DMS 273 (cell line): ENCODE results near the gene SUPT4H1.

Source experiments
- DNase-seq: peaks from one replicate; lab custom pipeline; 2025; ENCODE audit not compliant: unreplicated experiment; lab: John Stamatoyannopoulos, UW

SUPT4H1 gene

DNA sequence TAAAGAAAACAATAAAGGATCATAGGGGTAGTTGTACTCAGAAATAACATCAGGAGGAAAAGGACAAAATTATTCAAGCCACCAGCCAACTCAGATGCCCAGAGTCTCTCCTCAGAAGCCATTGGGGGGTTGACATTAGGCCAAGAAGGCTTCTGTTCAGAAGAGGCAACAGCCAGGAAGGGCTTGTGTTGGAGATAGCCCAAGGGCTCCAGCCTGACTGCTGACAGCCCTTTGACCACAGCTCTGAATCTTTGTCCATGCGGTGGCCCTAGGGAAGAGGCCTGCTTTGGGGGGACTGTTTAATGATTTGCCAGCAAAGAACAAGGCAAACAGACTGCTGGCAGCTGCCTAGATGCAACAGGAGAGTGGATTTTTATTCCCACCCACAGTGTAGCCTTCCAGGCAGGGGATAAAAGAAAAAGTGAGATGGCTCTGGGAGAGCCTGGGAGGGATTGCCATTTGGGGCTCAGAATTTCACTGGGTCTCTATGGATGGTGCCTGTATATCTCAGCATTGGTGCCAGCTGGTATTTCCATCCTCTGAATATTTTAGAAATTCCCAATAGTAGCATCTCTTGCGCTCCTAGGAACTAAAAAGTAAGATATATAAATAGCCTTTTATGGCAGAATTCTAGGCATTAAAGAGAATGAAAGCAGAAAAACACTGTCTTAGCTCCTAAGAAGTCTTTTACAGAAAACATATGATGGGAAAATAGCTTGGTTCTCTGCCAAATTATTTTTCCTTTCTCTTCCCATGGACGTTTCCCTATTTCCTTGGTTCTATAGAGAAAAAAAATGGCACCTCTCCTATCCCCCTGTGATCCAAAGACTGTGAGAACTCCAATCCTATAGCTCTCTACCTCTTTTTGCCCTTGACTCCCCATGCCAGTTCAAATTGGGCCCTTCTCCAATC, 29.4 kb upstream of the SUPT4H1 start:
- no peak for DNase-seq

DNA sequence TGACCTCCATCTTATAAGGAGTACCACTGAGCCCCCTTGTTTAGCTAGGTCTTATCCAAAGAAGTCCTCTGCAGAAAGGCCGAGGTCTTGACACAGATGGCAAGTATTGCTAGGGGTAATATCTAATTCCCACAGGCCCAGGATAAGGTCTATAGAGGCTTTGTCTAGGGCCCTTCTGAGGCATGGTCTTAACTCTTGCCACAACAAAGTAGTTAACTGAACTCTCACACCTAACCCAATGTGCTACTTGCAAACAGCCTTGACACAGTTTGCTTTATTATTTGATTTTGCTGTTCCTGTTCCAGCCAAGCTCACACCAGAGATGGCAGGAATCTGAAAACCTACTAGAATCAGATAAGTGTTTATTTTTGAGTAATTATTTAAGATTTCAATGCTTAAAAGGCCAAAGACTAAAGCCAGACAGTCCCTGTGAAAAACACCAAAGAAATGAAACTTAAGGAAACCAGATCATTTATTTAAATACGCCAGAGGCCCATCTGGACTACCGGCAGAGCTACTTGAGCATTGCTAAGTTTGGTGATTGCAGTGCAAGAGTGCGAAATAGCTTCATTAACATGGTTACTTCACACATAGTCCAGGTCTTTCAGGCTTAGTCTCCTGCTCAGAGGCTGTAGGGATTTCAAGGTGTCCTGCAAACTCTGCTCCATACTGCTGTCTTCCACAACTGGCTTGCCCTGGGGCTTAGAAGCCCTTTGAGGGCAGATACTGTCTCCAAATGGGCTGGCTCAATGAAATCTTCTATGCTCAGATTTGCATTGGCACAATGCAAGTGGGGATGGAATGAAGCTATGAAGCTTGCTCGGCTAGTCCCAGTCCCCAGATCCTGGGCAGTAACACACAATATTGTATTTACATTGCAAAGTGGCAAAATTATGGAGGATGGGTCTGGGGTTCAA, 28.5 kb upstream of the SUPT4H1 start:
- no peak for DNase-seq

DNA sequence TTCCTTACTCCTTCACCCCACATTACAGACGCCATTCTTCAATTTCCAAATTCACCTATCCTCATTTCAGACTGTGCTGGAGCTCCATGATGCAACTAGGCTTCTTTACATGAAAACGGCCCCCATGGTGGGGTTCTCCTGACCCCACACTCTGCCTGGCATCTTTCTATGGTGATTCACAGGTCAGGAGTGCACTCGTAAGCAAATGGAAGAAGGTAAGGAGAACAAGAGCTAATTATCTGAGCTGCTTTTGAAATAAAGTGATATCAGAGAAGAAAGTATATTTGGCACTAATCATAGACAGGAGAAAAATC, 27.5 kb upstream of the SUPT4H1 start:
- no peak for DNase-seq

- no peak for DNase-seq
Measured at GRCh38 chr17:58378733-58379510, 26.9 kb upstream of the SUPT4H1 start.

- no peak for DNase-seq
Measured at GRCh38 chr17:58377661-58378060, 25.7 kb upstream of the SUPT4H1 start.

DNA sequence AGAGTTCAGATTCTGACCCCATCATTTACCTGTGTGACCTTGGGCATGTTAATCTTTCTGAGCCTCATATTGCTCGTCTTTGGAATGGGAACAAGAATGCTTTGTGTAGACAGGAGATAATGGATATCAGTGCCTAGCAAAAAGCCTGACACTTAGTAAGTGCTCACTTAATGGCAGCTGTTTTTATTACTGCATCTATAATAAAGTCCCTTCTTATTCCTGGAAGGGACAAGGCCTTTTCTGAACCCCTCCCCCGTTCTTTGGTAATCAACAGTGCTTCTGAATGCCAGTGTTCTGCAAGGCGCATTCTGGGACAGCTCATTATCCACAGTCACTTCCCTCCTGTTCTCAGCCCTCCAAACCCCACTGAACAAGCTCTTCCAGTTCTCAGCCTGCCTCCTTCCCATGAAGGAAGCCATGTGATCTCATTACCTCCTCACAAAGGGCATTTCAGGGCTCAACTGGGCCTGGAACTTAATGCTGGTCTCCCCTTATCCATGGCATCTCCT, 25.1 kb upstream of the SUPT4H1 start:
- no peak for DNase-seq

DNA sequence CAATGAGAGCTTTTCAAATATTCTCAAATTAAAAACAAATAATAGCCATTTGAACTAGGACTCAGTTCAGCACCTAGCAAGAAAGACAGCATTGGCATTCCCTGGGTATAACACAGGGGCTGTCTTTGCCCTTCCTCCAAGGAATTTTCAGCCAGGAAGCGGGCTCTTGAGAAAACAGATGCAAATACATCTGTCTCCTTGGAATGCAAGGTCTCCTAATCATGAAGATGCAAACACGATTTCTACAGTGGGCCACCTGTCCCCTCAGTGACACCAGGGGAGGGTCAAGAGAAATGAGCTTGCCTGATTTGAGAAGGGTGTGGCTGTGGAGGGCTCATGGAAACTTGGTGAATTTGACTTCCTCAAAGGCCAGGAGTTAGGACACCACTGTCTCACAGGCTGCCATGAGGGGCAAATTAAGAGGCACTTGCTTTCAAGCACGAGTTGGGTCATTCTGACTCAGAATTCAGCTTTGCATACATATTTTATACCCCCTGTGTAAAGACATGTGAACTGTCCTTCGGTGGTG, 24.5 kb upstream of the SUPT4H1 start:
- DNase-seq = no peak

DNA sequence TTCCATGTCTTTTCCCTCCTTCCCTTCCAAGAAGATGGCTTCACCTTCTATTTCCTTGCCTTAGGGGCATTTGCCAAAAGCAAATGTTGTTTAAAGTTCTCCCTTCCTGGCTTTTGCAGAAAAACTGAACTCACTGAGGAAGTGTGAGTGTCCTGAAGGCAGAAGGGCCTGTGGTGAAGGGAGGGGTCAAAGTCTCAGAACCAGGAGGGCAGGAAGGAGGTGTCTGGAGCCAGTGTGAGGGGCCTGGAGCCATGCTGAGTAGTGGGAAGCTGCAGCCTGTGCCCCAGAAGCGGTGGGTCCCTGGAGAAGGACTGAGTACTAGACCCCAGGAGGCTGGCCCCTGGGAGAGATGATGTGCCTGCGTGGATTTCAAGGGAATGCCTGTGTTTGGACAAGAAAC, 23.8 kb upstream of the SUPT4H1 start:
- DNase-seq = no peak

- DNase-seq = no peak
Measured at GRCh38 chr17:58375256-58375655, 23.3 kb upstream of the SUPT4H1 start.

- no peak for DNase-seq
Measured at GRCh38 chr17:58373923-58374322, 21.9 kb upstream of the SUPT4H1 start.

DNA sequence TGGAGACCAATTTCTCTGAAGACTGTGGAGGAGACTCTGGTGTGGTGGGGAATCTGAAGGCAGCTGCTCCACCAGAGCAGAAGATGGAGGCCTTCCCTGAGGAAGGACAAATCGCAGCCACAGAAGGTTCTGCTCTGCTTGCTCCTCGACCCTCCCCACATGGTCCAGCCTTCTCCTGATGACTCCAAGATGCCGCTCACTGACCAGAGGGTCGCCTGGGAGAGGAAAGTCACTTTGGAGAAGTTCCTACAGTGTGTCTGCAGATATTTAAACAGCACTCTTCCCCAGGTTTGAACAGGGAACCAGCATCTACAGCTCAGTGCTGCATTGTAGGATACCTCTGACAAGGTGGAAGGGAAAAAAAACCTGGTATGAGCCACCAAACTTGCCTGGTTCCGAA, 21.0 kb upstream of the SUPT4H1 start:
- DNase-seq = no peak

GRCh38 chr17:58371300-58371950, 19.4 kb upstream of the SUPT4H1 start:
- peak; percentile 30 for DNase-seq

- no peak for DNase-seq
Measured at GRCh38 chr17:58370716-58371115, 18.7 kb upstream of the SUPT4H1 start.

DNA sequence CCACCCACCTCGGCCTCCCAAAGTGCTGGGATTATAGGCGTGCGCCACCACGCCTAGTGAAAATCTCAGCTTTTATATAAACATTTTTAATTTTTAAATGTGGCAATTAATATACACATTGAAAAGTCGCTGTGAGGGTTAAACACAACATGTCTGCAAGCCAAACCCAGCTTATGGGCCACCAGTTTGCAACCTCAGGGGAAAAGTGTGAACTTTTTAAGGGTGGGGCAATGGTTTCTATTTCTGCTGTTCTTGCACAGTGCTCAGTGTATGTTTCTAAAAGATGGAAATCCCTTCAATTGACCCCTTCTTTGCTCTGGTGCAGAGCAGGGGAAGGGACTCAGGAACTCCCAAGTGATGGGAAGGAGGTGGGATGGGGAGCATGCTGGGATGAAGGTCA, 18.3 kb upstream of the SUPT4H1 start:
- no peak for DNase-seq

- DNase-seq = no peak
Measured at GRCh38 chr17:58369214-58370031, 17.4 kb upstream of the SUPT4H1 start.

DNA sequence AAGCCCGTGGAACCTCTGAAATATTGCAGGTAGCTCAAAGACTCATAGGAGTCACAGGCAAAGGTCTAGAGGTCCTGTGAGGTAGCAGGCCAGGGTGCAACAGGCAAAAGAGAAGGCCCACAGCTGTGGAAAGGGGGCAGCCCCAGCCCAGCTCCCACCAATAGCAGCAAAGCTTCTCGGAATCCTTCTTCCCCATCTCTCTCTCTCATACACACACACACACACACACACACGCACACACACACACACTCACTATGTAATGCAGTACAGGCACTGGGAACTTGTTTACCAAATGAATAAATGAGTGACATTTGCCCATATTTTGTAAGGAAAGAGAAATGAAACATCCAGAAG, 16.8 kb upstream of the SUPT4H1 start:
- DNase-seq = no peak

- no peak for DNase-seq
Measured at GRCh38 chr17:58367461-58367860, 15.5 kb upstream of the SUPT4H1 start.

- DNase-seq = no peak
Measured at GRCh38 chr17:58365980-58366595, 14.1 kb upstream of the SUPT4H1 start.
